Caco-2 (cell line): Measurements from ENCODE around the gene USP24. TPM values are rescaled to one million over a fixed set of nuclear protein-coding genes. Genes with fewer than 3 reads are reported as not detected.
"Not testable (repeated sequence)": the region's sequence is repeated elsewhere in the genome, so short reads cannot be mapped to it uniquely, and the experiment has no call there.

ENCODE experiments used
- BruUV-seq: library from RNA; stranded (reverse); fragments of 400-500 nt; replicated peaks from 2 replicates; lab custom pipeline; 2021; lab: Mats Ljungman, UMichigan
- CTCF ChIA-PET: fragments of 300-600 bp; sonication (Branson Sonifier 250); formaldehyde crosslinking; loops from one replicate; lab custom pipeline; 2022; ENCODE audit warnings: antibody characterized with exemption; lab: Charles Lee
- POLR2A ChIA-PET: fragments of 300-600 bp; sonication (Branson Sonifier 250); formaldehyde crosslinking; loops from one replicate; lab custom pipeline; 2022; ENCODE audit warnings: antibody characterized with exemption; lab: Charles Lee
- DNase-seq, 2 experiments: peaks; one replicate each; pipeline versions ENCODE4 v3.0.0 to v3.0.0-alpha.2; 2020 to 2022
- H3K27me3 ChIP-seq: replicated peaks from 2 replicates; pipeline ENCODE4 v1.6.0; 2011; ENCODE audit warnings: low read length; ENCODE audit not compliant: control insufficient read depth, insufficient read depth
- H3K36me3 ChIP-seq: 2 replicates; pipeline ENCODE4 v1.5.1; 2011; ENCODE audit warnings: low read length; ENCODE audit not compliant: control insufficient read depth, insufficient read depth
- H3K4me1 ChIP-seq: fragments of 250-450 bp; sonication (Bioruptor Pico); 2 replicates; pipeline ENCODE4 v1.5.1; 2020; ENCODE audit warnings: mild to moderate bottlenecking
- H3K4me3 ChIP-seq: 2 replicates; pipeline ENCODE4 v1.5.1; 2011; ENCODE audit warnings: low read depth, mild to moderate bottlenecking, control low read depth, low read length
- H3K9me3 ChIP-seq: fragments of 250-450 bp; sonication (Bioruptor Pico); 2 replicates; pipeline ENCODE4 v1.5.1; 2020; ENCODE audit warnings: mild to moderate bottlenecking, moderate library complexity
- H3K27ac Mint-ChIP-seq: one replicate; pipeline ENCODE4 v1.8.0; 2022; ENCODE audit warnings: mixed read lengths; ENCODE audit not compliant: unreplicated experiment
- H3K27me3 Mint-ChIP-seq: one replicate; pipeline ENCODE4 v1.8.0; 2022; ENCODE audit warnings: mixed read lengths; ENCODE audit not compliant: insufficient read depth, unreplicated experiment
- H3K36me3 Mint-ChIP-seq: one replicate; pipeline ENCODE4 v1.8.0; 2022; ENCODE audit warnings: mild to moderate bottlenecking, mixed read lengths; ENCODE audit not compliant: insufficient read depth, unreplicated experiment
- H3K4me1 Mint-ChIP-seq: one replicate; pipeline ENCODE4 v1.8.0; 2022; ENCODE audit warnings: low read depth, mixed read lengths; ENCODE audit not compliant: unreplicated experiment
- H3K4me3 Mint-ChIP-seq: one replicate; pipeline ENCODE4 v1.8.0; 2022; ENCODE audit warnings: mild to moderate bottlenecking, moderate library complexity, mixed read lengths; ENCODE audit not compliant: unreplicated experiment
- H3K9me3 Mint-ChIP-seq: one replicate; pipeline ENCODE4 v1.8.0; 2022; ENCODE audit warnings: mixed read lengths; ENCODE audit not compliant: unreplicated experiment
- intact Hi-C: fragments of 100-400 bp; cut with micrococcal nuclease; formaldehyde crosslinking; loops from one replicate; pipeline ENCODE4 v1.10.0; 2022; ENCODE audit not compliant: unreplicated experiment
- total RNA-seq: library from RNA; stranded (reverse); gene quantifications from 2 replicates; pipeline ENCODE4 v1.2.3, GENCODE V29; 2022
- TF ChIP-seq, protein P1 (sequence below), 2 experiments: fragments of 200-600 bp in 1 of 2; IDR thresholded peaks; 1 replicate in 1 of 2; 2 replicates in 1 of 2; pipeline versions ENCODE4 v1.5.1 to v1.8.0; 2011 to 2022; ENCODE audit warnings: antibody characterized with exemption in 1 of 2, control low read depth in 1 of 2, inconsistent platforms in 1 of 2, low read depth in 1 of 2, low read length in 1 of 2, mild to moderate bottlenecking in 1 of 2, moderate library complexity in 1 of 2; ENCODE audit not compliant: insufficient read depth in 1 of 2, severe bottlenecking in 1 of 2, unreplicated experiment in 1 of 2

USP24 gene
- total RNA-seq, 1 experiment from 2014 or later = 34.7 TPM

GRCh38 chr1:55232448-55233144 is 17.4 kb upstream of the USP24 start:
- Histone ChIP-seq H3K36me3 (no peaks in the 10 kb centered on the region), H3K4me1 (peaks cover 23% of the 10 kb centered on the region), H3K9me3 (no peaks in the 10 kb centered on the region), H3K27me3 (no peaks in the 10 kb centered on the region), H3K4me3 (no peak overlapping the region)
- Mint-ChIP-seq H3K4me1 (peaks cover 12% of the 10 kb centered on the region), H3K36me3 (no peaks in the 10 kb centered on the region), H3K27ac (peak overlapping the region; percentile 89), H3K4me3 (no peak overlapping the region), H3K9me3 (no peaks in the 10 kb centered on the region), H3K27me3 (no peaks in the 10 kb centered on the region)
- no TSS peak for BruUV-seq
- ChIA-PET POLR2A (no interaction called here), CTCF (interaction anchor here (0.9 kb wide), 1 partner anchor 89 kb away, joined by 3 read pairs; no protein-coding TSS in a partner anchor)
- DNase-seq = no peak
- intact Hi-C loops = loop anchor here (2.0 kb wide), 1 partner anchor 16 kb away; no protein-coding TSS in a partner anchor
- TF ChIP-seq, protein P1, sequence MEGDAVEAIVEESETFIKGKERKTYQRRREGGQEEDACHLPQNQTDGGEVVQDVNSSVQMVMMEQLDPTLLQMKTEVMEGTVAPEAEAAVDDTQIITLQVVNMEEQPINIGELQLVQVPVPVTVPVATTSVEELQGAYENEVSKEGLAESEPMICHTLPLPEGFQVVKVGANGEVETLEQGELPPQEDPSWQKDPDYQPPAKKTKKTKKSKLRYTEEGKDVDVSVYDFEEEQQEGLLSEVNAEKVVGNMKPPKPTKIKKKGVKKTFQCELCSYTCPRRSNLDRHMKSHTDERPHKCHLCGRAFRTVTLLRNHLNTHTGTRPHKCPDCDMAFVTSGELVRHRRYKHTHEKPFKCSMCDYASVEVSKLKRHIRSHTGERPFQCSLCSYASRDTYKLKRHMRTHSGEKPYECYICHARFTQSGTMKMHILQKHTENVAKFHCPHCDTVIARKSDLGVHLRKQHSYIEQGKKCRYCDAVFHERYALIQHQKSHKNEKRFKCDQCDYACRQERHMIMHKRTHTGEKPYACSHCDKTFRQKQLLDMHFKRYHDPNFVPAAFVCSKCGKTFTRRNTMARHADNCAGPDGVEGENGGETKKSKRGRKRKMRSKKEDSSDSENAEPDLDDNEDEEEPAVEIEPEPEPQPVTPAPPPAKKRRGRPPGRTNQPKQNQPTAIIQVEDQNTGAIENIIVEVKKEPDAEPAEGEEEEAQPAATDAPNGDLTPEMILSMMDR (IDR thresholded peaks at IDR 0.05; ENCODE audit: insufficient read depth in 1 of 2, low read depth in 1 of 2, low read length in 1 of 2, severe bottlenecking in 1 of 2, unreplicated experiment in 1 of 2) = no peak

- no peaks in the 10 kb centered on the region for H3K36me3 ChIP-seq
- H3K4me1 Mint-ChIP-seq = peaks cover 12% of the 10 kb centered on the region
- no peaks in the 10 kb centered on the region for H3K27me3 Mint-ChIP-seq
- H3K9me3 Mint-ChIP-seq = no peaks in the 10 kb centered on the region
- H3K27ac Mint-ChIP-seq = no peak overlapping the region
- DNase-seq = no peak
- intact Hi-C loops = loop anchor here (2.0 kb wide), 1 partner anchor 15 kb away; no protein-coding TSS in a partner anchor
- H3K27me3 ChIP-seq = no peaks in the 10 kb centered on the region
- H3K9me3 ChIP-seq = no peaks in the 10 kb centered on the region
- ChIA-PET POLR2A (no interaction called here), CTCF (no interaction called here)
- no TSS peak for BruUV-seq
- TF ChIP-seq, protein P1 (IDR thresholded peaks at IDR 0.05; ENCODE audit: insufficient read depth in 1 of 2, low read depth in 1 of 2, low read length in 1 of 2, severe bottlenecking in 1 of 2, unreplicated experiment in 1 of 2) = no peak
- peaks cover 23% of the 10 kb centered on the region for H3K4me1 ChIP-seq
- no peak overlapping the region for H3K4me3 ChIP-seq
- no peaks in the 10 kb centered on the region for H3K36me3 Mint-ChIP-seq
- H3K4me3 Mint-ChIP-seq = no peak overlapping the region
Observed at GRCh38 chr1:55231745-55232144, 16.6 kb upstream of the USP24 start.

GRCh38 chr1:55230659-55231058 is 15.5 kb upstream of the USP24 start:
- TF ChIP-seq, protein P1 (IDR thresholded peaks at IDR 0.05; ENCODE audit: insufficient read depth in 1 of 2, low read depth in 1 of 2, low read length in 1 of 2, severe bottlenecking in 1 of 2, unreplicated experiment in 1 of 2) = no peak

DNA sequence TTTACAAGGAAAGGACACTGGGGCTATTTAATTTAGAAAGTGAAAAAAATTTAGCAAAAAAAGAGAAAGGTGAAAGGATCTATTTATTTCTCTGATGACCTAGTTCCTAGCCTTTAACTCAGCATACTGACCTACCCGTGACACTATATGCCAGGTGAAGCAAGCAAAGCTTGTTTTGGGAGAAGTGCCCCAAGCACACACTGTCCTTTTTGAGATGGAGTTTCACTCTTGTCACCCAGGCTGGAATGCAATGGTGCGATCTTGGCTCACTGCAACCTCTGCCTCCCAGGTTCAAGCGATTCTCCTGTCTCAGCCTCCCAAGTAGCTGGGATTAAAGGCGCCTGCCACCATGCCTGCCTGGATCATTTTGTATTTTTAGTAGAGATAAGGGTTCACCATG is 14.6 kb upstream of the USP24 start:
- POLR2A ChIA-PET, H3K4me3 Mint-ChIP-seq, H3K27me3 Mint-ChIP-seq, H3K27me3 ChIP-seq, intact Hi-C loops, H3K4me3 ChIP-seq, BruUV-seq, CTCF ChIA-PET, H3K9me3 ChIP-seq, H3K36me3 ChIP-seq, H3K9me3 Mint-ChIP-seq, DNase-seq, H3K27ac Mint-ChIP-seq, H3K36me3 Mint-ChIP-seq: not testable (repeated sequence)
- H3K4me1 ChIP-seq = peaks cover 23% of the 10 kb centered on the region
- peaks cover 12% of the 10 kb centered on the region for H3K4me1 Mint-ChIP-seq

More at GRCh38 chr1:55230659-55231058, 15.5 kb upstream of the USP24 start:
- H3K4me1 Mint-ChIP-seq = peaks cover 12% of the 10 kb centered on the region
- H3K4me3 Mint-ChIP-seq = no peak overlapping the region
- POLR2A ChIA-PET = no interaction called here
- Histone ChIP-seq H3K9me3 (no peaks in the 10 kb centered on the region), H3K36me3 (no peaks in the 10 kb centered on the region), H3K4me3 (no peak overlapping the region), H3K4me1 (peaks cover 23% of the 10 kb centered on the region), H3K27me3 (no peaks in the 10 kb centered on the region)
- no peak overlapping the region for H3K27ac Mint-ChIP-seq
- DNase-seq = no peak
- no peaks in the 10 kb centered on the region for H3K27me3 Mint-ChIP-seq
- no peaks in the 10 kb centered on the region for H3K9me3 Mint-ChIP-seq
- BruUV-seq = no TSS peak
- CTCF ChIA-PET = no interaction called here
- H3K36me3 Mint-ChIP-seq = no peaks in the 10 kb centered on the region
- intact Hi-C loops = no loop called here
